Keratinocyte (primary cell): ENCODE measurements around the gene MYO7B. TPM values are rescaled to one million over a fixed set of nuclear protein-coding genes. Genes with fewer than 3 reads are reported as not detected.

Source experiments
- DNase-seq: peaks from one replicate; pipeline ENCODE4 v3.0.0-alpha.2; 2011; ENCODE audit warnings: low read depth, missing footprints, low spot score
- FAIRE-seq: peaks from 2 replicates; lab custom pipeline; 2011; peaks lifted over from hg19 to GRCh38; lab: Jason Lieb, UNC
- H2AFZ ChIP-seq: 2 replicates; pipeline ENCODE4 v1.6.0; 2012; ENCODE audit warnings: low read length, control low read depth, inconsistent platforms; ENCODE audit not compliant: control insufficient read depth
- H3K27ac ChIP-seq: 2 replicates; pipeline ENCODE4 v1.5.1; 2011; ENCODE audit warnings: low read length; ENCODE audit not compliant: control insufficient read depth, insufficient read depth
- H3K27me3 ChIP-seq: 3 replicates; pipeline ENCODE4 v1.6.0; 2011; ENCODE audit warnings: low read length; ENCODE audit not compliant: control insufficient read depth, insufficient read depth; ENCODE audit errors: extremely low read depth
- H3K36me3 ChIP-seq, 2 experiments: 2 replicates in 1 of 2; 3 replicates in 1 of 2; pipeline ENCODE4 v1.5.1; 2011; ENCODE audit warnings: low read length in 2 of 2, mild to moderate bottlenecking in 1 of 2; ENCODE audit not compliant: control insufficient read depth in 2 of 2, insufficient read depth in 2 of 2; ENCODE audit errors: extremely low read depth in 1 of 2
- H3K4me1 ChIP-seq: 3 replicates; pipeline ENCODE4 v1.5.1; 2011; ENCODE audit warnings: low read length; ENCODE audit not compliant: control insufficient read depth, insufficient read depth; ENCODE audit errors: extremely low read depth
- H3K4me2 ChIP-seq: 3 replicates; pipeline ENCODE4 v1.6.0; 2011; ENCODE audit warnings: low read depth, low read length; ENCODE audit not compliant: control insufficient read depth, insufficient read depth; ENCODE audit errors: extremely low read depth
- H3K4me3 ChIP-seq, 3 experiments: fragments of 200-600 bp in 1 of 3; sonication (generic) in 1 of 3; 2 replicates in 2 of 3; 3 replicates in 1 of 3; pipeline ENCODE4 v1.5.1; 2011 to 2016; ENCODE audit warnings: low read length in 3 of 3, mild to moderate bottlenecking in 3 of 3, control low read depth in 2 of 3, inconsistent platforms in 1 of 3, low read depth in 1 of 3, mixed read lengths in 1 of 3, mixed run types in 1 of 3, moderate library complexity in 1 of 3; ENCODE audit not compliant: control insufficient read depth in 2 of 3, insufficient read depth in 2 of 3; ENCODE audit errors: extremely low read depth in 1 of 3
- H3K79me2 ChIP-seq: 2 replicates; pipeline ENCODE4 v1.6.0; 2012; ENCODE audit warnings: low read length; ENCODE audit not compliant: control insufficient read depth, insufficient read depth
- H3K9ac ChIP-seq: 3 replicates; pipeline ENCODE4 v1.6.0; 2011; ENCODE audit warnings: low read length; ENCODE audit not compliant: control insufficient read depth, insufficient read depth; ENCODE audit errors: extremely low read depth
- H3K9me1 ChIP-seq: 3 replicates; pipeline ENCODE4 v1.6.0; 2011; ENCODE audit warnings: low read length; ENCODE audit not compliant: control insufficient read depth, insufficient read depth; ENCODE audit errors: extremely low read depth
- H3K9me3 ChIP-seq: 2 replicates; pipeline ENCODE4 v1.5.1; 2012; ENCODE audit warnings: low read depth, low read length; ENCODE audit not compliant: control insufficient read depth
- H4K20me1 ChIP-seq: 3 replicates; pipeline ENCODE4 v1.6.0; 2011; ENCODE audit warnings: low read length; ENCODE audit not compliant: control insufficient read depth, insufficient read depth; ENCODE audit errors: extremely low read depth
- CTCF ChIP-seq, 3 experiments: IDR thresholded peaks in 1 of 3; conservative IDR thresholded peaks in 1 of 3; optimal IDR thresholded peaks in 1 of 3; 2 replicates in 2 of 3; 3 replicates in 1 of 3; pipeline versions ENCODE3 to v1.5.1; 2011; ENCODE audit warnings: low read length in 3 of 3, mild to moderate bottlenecking in 3 of 3, moderate library complexity in 2 of 3, control low read depth in 1 of 3, inconsistent platforms in 1 of 3; ENCODE audit not compliant: insufficient read depth in 2 of 3; ENCODE audit errors: extremely low read depth in 1 of 3
- EZH2 ChIP-seq: IDR thresholded peaks from one replicate; pipeline ENCODE4 v1.6.1; 2012; ENCODE audit warnings: inconsistent platforms, mild to moderate bottlenecking, low read length, moderate library complexity
- dilution Hi-C: fragments of 300-500 bp; cut with MboI; formaldehyde crosslinking; loops from one replicate; pipeline ENCODE4 v1.7.0; 2020; ENCODE audit warnings: low sequenced_read_pairs; ENCODE audit not compliant: extremely low pct_ligation_motif_present
- polyA plus RNA-seq, 5 experiments: library from polyadenylated mRNA; depleted of rRNA in 3 of 5; stranded (reverse) in 3 of 5; stranded (forward) in 1 of 5; unstranded in 1 of 5; fragments of >200 nt; gene quantifications; 1 replicate in 1 of 5; 2 replicates in 3 of 5; 3 replicates in 1 of 5; pipeline versions ENCODE4 v1.2.1 to v1.2.3, GENCODE V29; 2011 to 2012; ENCODE audit warnings: missing spikeins in 2 of 5, low read depth in 1 of 5, low replicate concordance in 1 of 5

MYO7B gene
- polyA plus RNA-seq, 1 donor (not counting 4 experiments of a cell fraction or from before 2014, with no cell fraction given) = not detected

GRCh38 chr2:127649684-127650040, 114.2 kb downstream of the MYO7B start:
- H3K4me3 ChIP-seq = no peak overlapping the region
- H3K4me2 ChIP-seq = no peak overlapping the region
- no peaks in the 10 kb centered on the region for H3K27me3 ChIP-seq
- H3K27ac ChIP-seq = no peak overlapping the region
- H3K79me2 ChIP-seq = no peaks in the 10 kb centered on the region
- FAIRE-seq (peak; percentile 79), DNase-seq (peak; percentile 36)
- no peak overlapping the region for H2AFZ ChIP-seq
- no peaks in the 10 kb centered on the region for H4K20me1 ChIP-seq
- H3K9me1 ChIP-seq = no peaks in the 10 kb centered on the region
- TF ChIP-seq CTCF (optimal IDR thresholded peaks at IDR 0.05 in 1 of 3, IDR thresholded peaks at IDR 0.05 in 1 of 3, conservative IDR thresholded peaks at IDR 0.05 in 1 of 3; ENCODE audit: extremely low read depth in 1 of 3, insufficient read depth in 2 of 3, low read length in 3 of 3) (peak; percentile 86 to 90 (median 89)), EZH2 (no peak)
- no peaks in the 10 kb centered on the region for H3K9me3 ChIP-seq
- H3K4me1 ChIP-seq = peaks cover 8% of the 10 kb centered on the region
- dilution Hi-C loops = no loop called here
- no peak overlapping the region for H3K9ac ChIP-seq
- H3K36me3 ChIP-seq = no peaks in the 10 kb centered on the region

- H3K4me3 ChIP-seq = no peak overlapping the region
- H3K4me2 ChIP-seq = no peak overlapping the region
- H4K20me1 ChIP-seq = no peaks in the 10 kb centered on the region
- dilution Hi-C loops = no loop called here
- no peak overlapping the region for H3K27ac ChIP-seq
- no peaks in the 10 kb centered on the region for H3K9me3 ChIP-seq
- FAIRE-seq = no peak
- no peak overlapping the region for H2AFZ ChIP-seq
- no peaks in the 10 kb centered on the region for H3K9me1 ChIP-seq
- no peak for TF ChIP-seq EZH2
- no peak for TF ChIP-seq CTCF (optimal IDR thresholded peaks at IDR 0.05 in 1 of 3, IDR thresholded peaks at IDR 0.05 in 1 of 3, conservative IDR thresholded peaks at IDR 0.05 in 1 of 3; ENCODE audit: extremely low read depth in 1 of 3, insufficient read depth in 2 of 3, low read length in 3 of 3)
- no peaks in the 10 kb centered on the region for H3K27me3 ChIP-seq
- no peaks in the 10 kb centered on the region for H3K36me3 ChIP-seq
- no peak overlapping the region for H3K9ac ChIP-seq
- DNase-seq = no peak
- H3K79me2 ChIP-seq = no peaks in the 10 kb centered on the region
- H3K4me1 ChIP-seq = peaks cover 8% of the 10 kb centered on the region
Measured at GRCh38 chr2:127650041-127650784, 114.7 kb downstream of the MYO7B start.
